ENCODE measurements around the gene CXCL13.

DNA sequence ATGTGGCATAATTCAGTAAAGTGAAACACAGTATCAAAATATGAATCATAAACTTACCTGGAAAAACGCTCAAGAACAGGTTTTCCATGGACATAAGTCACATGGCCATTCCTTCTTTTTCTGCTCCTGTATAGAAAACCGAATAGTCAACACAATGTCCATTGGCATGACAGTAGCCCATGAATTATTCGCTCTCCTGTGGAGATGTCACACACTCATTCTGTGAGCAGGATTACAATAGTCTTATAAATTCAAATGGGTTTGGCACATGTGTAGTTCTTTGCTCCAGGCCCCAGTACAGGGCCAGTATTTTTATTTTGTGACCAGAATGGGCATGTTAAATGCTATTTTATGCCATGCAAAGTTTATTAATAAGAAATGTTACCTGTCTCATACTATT, 15.1 kb upstream of the CXCL13 start:
- TF ChIP-seq, protein P1, sequence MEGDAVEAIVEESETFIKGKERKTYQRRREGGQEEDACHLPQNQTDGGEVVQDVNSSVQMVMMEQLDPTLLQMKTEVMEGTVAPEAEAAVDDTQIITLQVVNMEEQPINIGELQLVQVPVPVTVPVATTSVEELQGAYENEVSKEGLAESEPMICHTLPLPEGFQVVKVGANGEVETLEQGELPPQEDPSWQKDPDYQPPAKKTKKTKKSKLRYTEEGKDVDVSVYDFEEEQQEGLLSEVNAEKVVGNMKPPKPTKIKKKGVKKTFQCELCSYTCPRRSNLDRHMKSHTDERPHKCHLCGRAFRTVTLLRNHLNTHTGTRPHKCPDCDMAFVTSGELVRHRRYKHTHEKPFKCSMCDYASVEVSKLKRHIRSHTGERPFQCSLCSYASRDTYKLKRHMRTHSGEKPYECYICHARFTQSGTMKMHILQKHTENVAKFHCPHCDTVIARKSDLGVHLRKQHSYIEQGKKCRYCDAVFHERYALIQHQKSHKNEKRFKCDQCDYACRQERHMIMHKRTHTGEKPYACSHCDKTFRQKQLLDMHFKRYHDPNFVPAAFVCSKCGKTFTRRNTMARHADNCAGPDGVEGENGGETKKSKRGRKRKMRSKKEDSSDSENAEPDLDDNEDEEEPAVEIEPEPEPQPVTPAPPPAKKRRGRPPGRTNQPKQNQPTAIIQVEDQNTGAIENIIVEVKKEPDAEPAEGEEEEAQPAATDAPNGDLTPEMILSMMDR (IDR thresholded peaks at IDR 0.05): no peak
- no peak for TF ChIP-seq POLR2A (IDR thresholded peaks at IDR 0.05)
